NCI-H1694 (cell line): ENCODE data around the gene MPV17L2.

Experiments used
- DNase-seq: peaks from one replicate; lab custom pipeline; 2025; lab: John Stamatoyannopoulos, UW

The MPV17L2 gene

GRCh38 chr19:18218600-18218999, 25.6 kb downstream of the MPV17L2 start:
- no peak for DNase-seq

- no peak for DNase-seq
Measured at GRCh38 chr19:18219911-18220631, 27.1 kb downstream of the MPV17L2 start.

- DNase-seq = no peak
Measured at GRCh38 chr19:18220632-18221275, 27.7 kb downstream of the MPV17L2 start.

- no peak for DNase-seq
Measured at GRCh38 chr19:18221815-18222725, 29.1 kb downstream of the MPV17L2 start.

GRCh38 chr19:18223860-18224524, 31.0 kb downstream of the MPV17L2 start:
- no peak for DNase-seq

- DNase-seq = peak; percentile 68
Measured at GRCh38 chr19:18224525-18225354, 31.7 kb downstream of the MPV17L2 start.

- DNase-seq = no peak
Measured at GRCh38 chr19:18225355-18225701, 32.3 kb downstream of the MPV17L2 start.

GRCh38 chr19:18225702-18226468, 32.9 kb downstream of the MPV17L2 start, which contains the start of gene PDE4C:
PDE4C (minus strand) TSS chr19:18226438; CDS start chr19:18226415, 23 bp downstream.
- DNase-seq = no peak

- DNase-seq = no peak
Measured at GRCh38 chr19:18226956-18227780, 34.1 kb downstream of the MPV17L2 start.

GRCh38 chr19:18227781-18228271, 34.8 kb downstream of the MPV17L2 start:
- no peak for DNase-seq

- DNase-seq = no peak
Measured at GRCh38 chr19:18229474-18229873, 36.5 kb downstream of the MPV17L2 start.

- no peak for DNase-seq
Measured at GRCh38 chr19:18229915-18230314, 36.9 kb downstream of the MPV17L2 start.

- no peak for DNase-seq
Measured at GRCh38 chr19:18230941-18231734, 38.1 kb downstream of the MPV17L2 start.

GRCh38 chr19:18231775-18232174, 38.8 kb downstream of the MPV17L2 start:
- DNase-seq = no peak

- DNase-seq = peak; percentile 15
Measured at GRCh38 chr19:18232540-18233223, 39.7 kb downstream of the MPV17L2 start.

- no peak for DNase-seq
Measured at GRCh38 chr19:18233224-18233825, 40.3 kb downstream of the MPV17L2 start.

GRCh38 chr19:18234194-18234593, 41.2 kb downstream of the MPV17L2 start:
- DNase-seq = no peak
